CD4-positive, alpha-beta T cell (primary cell): ENCODE measurements around the gene COX8C. TPM values are rescaled to one million over a fixed set of nuclear protein-coding genes. Genes with fewer than 3 reads are reported as not detected.

Experiments
- ATAC-seq: fragments of 200-7000 bp; cut with Tn5 transposase; one replicate; pipeline ENCODE4 v1.10.0; 2022; ENCODE audit warnings: mild to moderate bottlenecking; ENCODE audit not compliant: poor library complexity
- CTCF ChIA-PET: fragments of 350-600 bp; sonication (Branson Sonifier 250); formaldehyde crosslinking; loops from one replicate; lab custom pipeline; 2021; ENCODE audit warnings: antibody characterized with exemption, inconsistent platforms; lab: Charles Lee
- POLR2A ChIA-PET: fragments of 350-600 bp; sonication (Branson Sonifier 250); formaldehyde crosslinking; loops from one replicate; lab custom pipeline; 2021; ENCODE audit warnings: antibody characterized with exemption, inconsistent platforms; lab: Charles Lee
- DNase-seq, 14 experiments: peaks; one replicate each; pipeline ENCODE4 v3.0.0-alpha.2; 2013 to 2020; ENCODE audit warnings: mixed read lengths in 2 of 14
- H3K27ac ChIP-seq, 2 donors: one replicate each; pipeline versions ENCODE4 v1.5.1 to v1.7.0; 2013; ENCODE audit warnings: low read length in 2 of 2, low read depth in 1 of 2, mild to moderate bottlenecking in 1 of 2
- H3K27me3 ChIP-seq, 2 experiments: 1 replicate in 1 of 2; 2 replicates in 1 of 2; pipeline versions ENCODE4 v1.6.1 to v1.7.0; 2013; ENCODE audit warnings: low read length in 2 of 2, control low read depth in 1 of 2, mild to moderate bottlenecking in 1 of 2, moderate library complexity in 1 of 2; ENCODE audit not compliant: insufficient read depth in 2 of 2, control insufficient read depth in 1 of 2
- H3K36me3 ChIP-seq: one replicate; pipeline ENCODE4 v1.6.1; 2013; ENCODE audit warnings: low read length, control low read depth; ENCODE audit not compliant: insufficient read depth
- H3K4me1 ChIP-seq: one replicate; pipeline ENCODE4 v1.6.1; 2013; ENCODE audit warnings: low read length, control low read depth; ENCODE audit not compliant: insufficient read depth
- H3K4me3 ChIP-seq: one replicate; pipeline ENCODE4 v1.5.1; 2013; ENCODE audit warnings: mild to moderate bottlenecking, low read length, moderate library complexity
- H3K9me3 ChIP-seq, 2 experiments: 1 replicate in 1 of 2; 2 replicates in 1 of 2; pipeline versions ENCODE4 v1.6.1 to v1.7.0; 2013; ENCODE audit warnings: low read length in 2 of 2, mild to moderate bottlenecking in 2 of 2, control low read depth in 1 of 2, moderate library complexity in 1 of 2; ENCODE audit not compliant: control insufficient read depth in 1 of 2, insufficient read depth in 1 of 2
- H3K27ac Mint-ChIP-seq: one replicate; pipeline ENCODE4 v1.8.0; 2020; ENCODE audit warnings: mixed read lengths
- H3K27me3 Mint-ChIP-seq: one replicate; pipeline ENCODE4 v1.8.0; 2021; ENCODE audit warnings: mixed read lengths
- H3K36me3 Mint-ChIP-seq: one replicate; pipeline ENCODE4 v1.8.0; 2021; ENCODE audit warnings: low read depth, mixed read lengths
- H3K4me1 Mint-ChIP-seq: one replicate; pipeline ENCODE4 v1.8.0; 2021; ENCODE audit warnings: low read depth, mixed read lengths
- H3K4me3 Mint-ChIP-seq: one replicate; pipeline ENCODE4 v1.8.0; 2020; ENCODE audit warnings: mild to moderate bottlenecking, mixed read lengths
- H3K9me3 Mint-ChIP-seq: one replicate; pipeline ENCODE4 v1.8.0; 2020; ENCODE audit warnings: mixed read lengths
- intact Hi-C, 2 experiments: fragments of 100-400 bp; cut with DNase I in 1 of 2; cut with micrococcal nuclease in 1 of 2; formaldehyde crosslinking; loops; one replicate each; pipeline versions ENCODE4 v1.15.1 to v1.9.0; 2023 to 2025; cut with DNase I, micrococcal nuclease
- polyA plus RNA-seq, 2 donors: library from polyadenylated mRNA; unstranded; fragments of 120-200 nt; gene quantifications; one replicate each; pipeline ENCODE4 v1.2.1, GENCODE V29; 2013
- total RNA-seq, 174 experiments: library from RNA in 2 of 174; stranded (reverse) in 2 of 174; gene quantifications; one replicate each; pipeline ENCODE4 v1.2.3 and lab custom pipeline; 2021 to 2026
- TF ChIP-seq, protein P1 (sequence below): fragments of 200-600 bp; IDR thresholded peaks from one replicate; pipeline ENCODE4 v1.8.0; 2022; ENCODE audit warnings: antibody characterized with exemption, mild to moderate bottlenecking

Gene COX8C, protein sequence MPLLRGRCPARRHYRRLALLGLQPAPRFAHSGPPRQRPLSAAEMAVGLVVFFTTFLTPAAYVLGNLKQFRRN
- total RNA-seq (not detected), total RNA-seq (lab: John Stamatoyannopoulos, UW) (0 to 0.18 (median 0) reads per million in 172 experiments)
- polyA plus RNA-seq (2013, experiment 1 of 2) = not detected
- polyA plus RNA-seq (2013, experiment 2 of 2) = not detected

DNA sequence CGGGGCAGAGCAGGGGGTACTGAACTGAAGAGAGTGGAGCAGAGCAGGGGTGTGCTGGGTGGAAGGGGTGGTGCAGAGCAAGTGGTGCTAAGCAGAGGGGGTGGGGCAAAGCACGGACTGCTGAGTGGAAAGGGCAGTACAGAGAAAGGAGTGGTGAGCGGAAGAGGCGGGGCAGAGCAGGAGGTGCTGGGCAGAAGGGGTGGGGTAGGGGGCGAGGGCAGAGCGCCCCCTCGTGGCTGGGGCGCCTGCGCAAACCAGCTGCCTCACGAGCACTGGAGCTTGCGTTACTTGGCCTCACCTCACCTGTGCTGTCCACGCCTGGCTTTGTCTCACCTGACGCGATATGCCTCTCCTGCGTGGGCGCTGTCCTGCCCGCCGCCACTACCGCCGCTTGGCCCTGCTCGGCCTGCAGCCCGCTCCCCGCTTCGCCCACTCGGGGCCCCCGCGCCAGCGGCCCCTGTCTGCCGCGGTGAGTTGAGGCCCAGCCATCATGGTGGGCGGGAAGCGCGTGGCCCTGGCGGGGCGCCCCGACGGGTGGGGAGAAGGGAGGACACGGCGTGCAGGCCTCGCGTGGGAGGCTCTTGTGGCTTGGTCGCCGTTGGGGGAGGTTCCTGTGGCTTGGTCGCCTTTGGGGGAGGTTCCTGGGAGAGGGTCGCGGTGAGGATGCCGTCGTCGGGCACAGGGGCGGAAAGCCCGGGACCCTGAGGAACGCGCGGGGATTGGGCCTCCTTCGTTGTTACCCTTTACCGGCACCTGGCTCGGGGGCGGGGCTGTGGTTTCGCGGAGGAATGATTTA lies at the start of gene COX8C:
Gene COX8C (plus strand): TSS at position 257 of the 796 bp plus-strand sequence. CDS start 87 bp downstream, at position 344.
- no peak within 1 kb of the TSS for H3K27ac Mint-ChIP-seq
- H3K9me3 Mint-ChIP-seq = no peaks in the 10 kb centered on the region
- TF ChIP-seq, protein P1, sequence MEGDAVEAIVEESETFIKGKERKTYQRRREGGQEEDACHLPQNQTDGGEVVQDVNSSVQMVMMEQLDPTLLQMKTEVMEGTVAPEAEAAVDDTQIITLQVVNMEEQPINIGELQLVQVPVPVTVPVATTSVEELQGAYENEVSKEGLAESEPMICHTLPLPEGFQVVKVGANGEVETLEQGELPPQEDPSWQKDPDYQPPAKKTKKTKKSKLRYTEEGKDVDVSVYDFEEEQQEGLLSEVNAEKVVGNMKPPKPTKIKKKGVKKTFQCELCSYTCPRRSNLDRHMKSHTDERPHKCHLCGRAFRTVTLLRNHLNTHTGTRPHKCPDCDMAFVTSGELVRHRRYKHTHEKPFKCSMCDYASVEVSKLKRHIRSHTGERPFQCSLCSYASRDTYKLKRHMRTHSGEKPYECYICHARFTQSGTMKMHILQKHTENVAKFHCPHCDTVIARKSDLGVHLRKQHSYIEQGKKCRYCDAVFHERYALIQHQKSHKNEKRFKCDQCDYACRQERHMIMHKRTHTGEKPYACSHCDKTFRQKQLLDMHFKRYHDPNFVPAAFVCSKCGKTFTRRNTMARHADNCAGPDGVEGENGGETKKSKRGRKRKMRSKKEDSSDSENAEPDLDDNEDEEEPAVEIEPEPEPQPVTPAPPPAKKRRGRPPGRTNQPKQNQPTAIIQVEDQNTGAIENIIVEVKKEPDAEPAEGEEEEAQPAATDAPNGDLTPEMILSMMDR = no peak
- H3K4me1 Mint-ChIP-seq = no peaks in the 10 kb centered on the region
- H3K36me3 Mint-ChIP-seq = no peaks in the 10 kb centered on the region
- no peak within 1 kb of the TSS for H3K4me3 ChIP-seq
- H3K27ac ChIP-seq = no peak within 1 kb of the TSS
- H3K36me3 ChIP-seq = no peaks in the 10 kb centered on the region
- no peak within 1 kb of the TSS for H3K4me3 Mint-ChIP-seq
- H3K9me3 ChIP-seq = peaks cover 1 to 10% of the 10 kb centered on the region in 2 experiments
- no peaks in the 10 kb centered on the region for H3K27me3 Mint-ChIP-seq
- POLR2A ChIA-PET = no interaction called here
- CTCF ChIA-PET = no interaction called here
- intact Hi-C loops = no loop called here
- peak in 1 of 14 experiments; percentile 10 for DNase-seq
- no peaks in the 10 kb centered on the region for H3K27me3 ChIP-seq
- ATAC-seq = no peak
- no peaks in the 10 kb centered on the region for H3K4me1 ChIP-seq

DNA sequence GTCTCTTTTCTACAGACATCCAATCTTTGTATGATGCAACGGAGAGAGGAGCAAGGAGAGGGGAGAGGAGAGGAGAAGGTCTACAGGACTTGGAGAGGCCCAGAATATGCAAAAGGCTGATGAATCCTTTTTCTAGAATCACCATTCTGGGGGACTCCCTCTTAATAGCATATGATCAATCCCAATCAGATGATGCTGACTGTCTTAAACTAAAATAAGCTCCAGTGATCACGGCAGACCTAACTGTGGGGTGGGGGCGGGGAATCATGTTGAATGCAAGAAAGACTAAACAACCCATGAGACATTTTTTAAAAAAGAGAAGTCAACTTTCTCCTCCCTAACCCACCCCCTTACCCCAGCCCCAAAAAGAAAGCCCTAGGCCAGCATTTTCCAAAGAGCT lies 47.6 kb upstream of the COX8C start:
- H3K4me1 Mint-ChIP-seq = peaks cover 40% of the 10 kb centered on the region
- Histone ChIP-seq H3K27ac (no peak overlapping the region), H3K9me3 (no peaks in the 10 kb centered on the region), H3K4me3 (no peak overlapping the region), H3K36me3 (peaks cover 7% of the 10 kb centered on the region), H3K27me3 (no peaks in the 10 kb centered on the region), H3K4me1 (no peaks in the 10 kb centered on the region)
- H3K27ac Mint-ChIP-seq = no peak overlapping the region
- POLR2A ChIA-PET = no interaction called here
- no peak overlapping the region for H3K4me3 Mint-ChIP-seq
- ATAC-seq = no peak
- no peaks in the 10 kb centered on the region for H3K9me3 Mint-ChIP-seq
- CTCF ChIA-PET = no interaction called here
- TF ChIP-seq, protein P1 = no peak
- intact Hi-C loops = no loop called here
- DNase-seq = no peak
- H3K27me3 Mint-ChIP-seq = no peaks in the 10 kb centered on the region
- H3K36me3 Mint-ChIP-seq = peaks cover 11% of the 10 kb centered on the region

DNA sequence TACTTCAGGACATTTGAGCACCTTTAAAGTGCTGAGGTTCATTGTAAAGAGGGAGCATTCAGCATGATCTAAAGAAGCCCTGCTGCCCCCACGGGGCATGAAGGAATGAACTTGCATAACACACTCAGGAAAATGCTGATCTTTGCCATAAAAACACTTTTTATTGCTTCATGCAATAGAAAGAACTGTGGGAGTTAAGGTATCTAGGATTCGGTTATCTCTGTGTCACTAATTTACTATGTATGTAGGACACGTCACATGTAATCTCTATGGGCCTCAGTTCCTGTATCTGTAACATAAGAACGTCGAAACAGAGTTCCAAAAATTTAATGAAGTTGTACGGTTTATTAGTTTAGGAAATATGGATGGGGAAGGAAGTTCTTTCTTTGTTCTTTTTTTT lies 47.1 kb upstream of the COX8C start:
- TF ChIP-seq, protein P1 = no peak
- Mint-ChIP-seq H3K4me1 (peaks cover 44% of the 10 kb centered on the region), H3K27ac (peak overlapping the region; percentile 3)

More for the DNA sequence above, 47.1 kb upstream of the COX8C start:
- ChIA-PET CTCF (no interaction called here), POLR2A (no interaction called here)
- Mint-ChIP-seq H3K4me3 (no peak overlapping the region), H3K27me3 (no peaks in the 10 kb centered on the region), H3K9me3 (no peaks in the 10 kb centered on the region), H3K36me3 (peaks cover 7% of the 10 kb centered on the region)
- ATAC-seq (no peak), DNase-seq (no peak)
- intact Hi-C loops = no loop called here
- Histone ChIP-seq H3K27me3 (no peaks in the 10 kb centered on the region), H3K36me3 (peaks cover 2% of the 10 kb centered on the region), H3K9me3 (no peaks in the 10 kb centered on the region), H3K4me1 (no peaks in the 10 kb centered on the region), H3K4me3 (no peak overlapping the region), H3K27ac (no peak overlapping the region)
